LNCaP clone FGC (cell line): ENCODE data around the gene GDAP2.
"Not testable (repeated sequence)": the region's sequence is repeated elsewhere in the genome, so short reads cannot be mapped to it uniquely, and the experiment has no call there.

Source experiments
- DNase-seq: peaks from one replicate; pipeline ENCODE4 v3.0.0-alpha.2; 2011; ENCODE audit warnings: low read depth
- H3K4me3 ChIP-seq: 2 replicates; pipeline ENCODE4 v1.5.1; 2011; ENCODE audit warnings: mild to moderate bottlenecking, low read depth, low read length, control low read depth
- CTCF ChIP-seq: IDR thresholded peaks from 2 replicates; pipeline ENCODE4 v1.5.1; 2012; ENCODE audit warnings: mild to moderate bottlenecking; ENCODE audit not compliant: control insufficient read depth, insufficient read depth; ENCODE audit errors: extremely low read depth

Gene GDAP2

GRCh38 chr1:117860896-117861610 lies 68.4 kb downstream of the GDAP2 start:
- TF ChIP-seq CTCF, result no peak
- DNase-seq, result no peak
- H3K4me3 ChIP-seq, result no peak overlapping the region

- DNase-seq, result no peak
- no peak for TF ChIP-seq CTCF
- H3K4me3 ChIP-seq, result no peak overlapping the region
These were observed 69.5 kb downstream of the GDAP2 start for GRCh38 chr1:117859901-117860300.

- no peak overlapping the region for H3K4me3 ChIP-seq
- DNase-seq, result peak; percentile 72
- TF ChIP-seq CTCF, result no peak
These were observed 72.0 kb downstream of the GDAP2 start for GRCh38 chr1:117857418-117857817.

- TF ChIP-seq CTCF, result no peak
- DNase-seq, result no peak
- no peak overlapping the region for H3K4me3 ChIP-seq
These were observed 76.4 kb downstream of the GDAP2 start for GRCh38 chr1:117852853-117853553.

- no peak for DNase-seq
- no peak for TF ChIP-seq CTCF
- H3K4me3 ChIP-seq, result no peak overlapping the region
These were observed 77.7 kb downstream of the GDAP2 start for GRCh38 chr1:117851687-117852086.

- no peak for TF ChIP-seq CTCF
- H3K4me3 ChIP-seq, result no peak overlapping the region
- no peak for DNase-seq
These were observed 82.6 kb downstream of the GDAP2 start for GRCh38 chr1:117846674-117847425.

GRCh38 chr1:117844478-117844877 lies 84.9 kb downstream of the GDAP2 start:
- DNase-seq, H3K4me3 ChIP-seq: not testable (repeated sequence)
